Ishikawa (cell line): ENCODE measurements around the gene RGS14.

Source experiments
- CREB1 ChIP-seq: IDR thresholded peaks from 2 replicates; pipeline ENCODE4 v1.6.1; 2012; ENCODE audit warnings: low read depth
- EGR1 ChIP-seq: IDR thresholded peaks from 2 replicates; pipeline ENCODE4 v1.6.1; 2012
- EP300 ChIP-seq: IDR thresholded peaks from 2 replicates; pipeline ENCODE4 v1.6.1; 2012; ENCODE audit warnings: borderline replicate concordance
- FOXM1 ChIP-seq: IDR thresholded peaks from 2 replicates; pipeline ENCODE4 v1.6.1; 2012; ENCODE audit warnings: low read depth, borderline replicate concordance
- NFIC ChIP-seq: IDR thresholded peaks from 2 replicates; pipeline ENCODE4 v1.6.1; 2012
- RAD21 ChIP-seq: IDR thresholded peaks from 2 replicates; pipeline ENCODE4 v1.6.1; 2012; ENCODE audit warnings: low read depth
- REST ChIP-seq: IDR thresholded peaks from 2 replicates; pipeline ENCODE4 v1.6.1; 2012; ENCODE audit warnings: low read depth, mild to moderate bottlenecking
- TAF1 ChIP-seq: IDR thresholded peaks from 2 replicates; pipeline ENCODE4 v1.6.1; 2012; ENCODE audit warnings: low read depth, mild to moderate bottlenecking
- TCF12 ChIP-seq: IDR thresholded peaks from 2 replicates; pipeline ENCODE4 v1.6.1; 2012; ENCODE audit warnings: low read depth
- TEAD4 ChIP-seq: IDR thresholded peaks from 2 replicates; pipeline ENCODE4 v1.6.1; 2012
- YY1 ChIP-seq: IDR thresholded peaks from 2 replicates; pipeline ENCODE4 v1.6.1; 2012; ENCODE audit warnings: low read depth
- TF ChIP-seq, protein P1 (sequence below): IDR thresholded peaks from 2 replicates; pipeline ENCODE4 v1.6.1; 2012
- TF ChIP-seq, protein P2 (sequence below): IDR thresholded peaks from 2 replicates; pipeline ENCODE4 v1.6.1; 2012

DNA sequence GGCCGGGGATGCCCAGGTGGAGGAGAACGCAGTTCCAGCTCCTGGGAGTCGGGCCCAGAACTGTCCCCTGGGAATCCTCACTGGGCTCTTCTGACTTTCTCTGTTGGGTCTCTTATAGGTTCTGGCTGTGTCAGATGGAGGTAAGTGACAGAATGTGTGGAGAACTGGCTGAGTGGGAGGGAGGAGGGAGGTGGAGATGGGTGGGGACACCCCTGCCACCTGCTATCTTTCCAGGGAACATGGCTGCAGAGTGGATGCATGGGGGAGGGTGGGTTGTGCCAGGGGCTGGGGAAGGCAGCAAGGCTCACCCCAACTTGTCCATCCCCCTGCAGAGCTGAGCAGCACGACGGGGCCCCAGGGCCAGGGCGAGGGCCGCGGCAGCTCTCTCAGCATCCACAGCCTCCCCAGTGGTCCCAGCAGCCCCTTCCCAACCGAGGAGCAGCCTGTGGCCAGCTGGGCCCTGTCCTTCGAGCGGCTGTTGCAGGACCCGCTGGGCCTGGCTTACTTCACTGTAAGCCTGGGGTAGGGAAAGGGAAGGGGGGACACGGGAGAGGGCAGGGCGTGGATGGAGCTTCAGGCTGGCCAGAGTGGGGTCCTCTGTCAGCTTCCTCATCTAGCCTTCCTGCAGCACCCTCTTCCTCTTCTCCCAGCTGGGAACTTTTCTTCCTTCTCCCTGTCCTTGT, 8.3 kb downstream of the RGS14 start:
- no peak for TF ChIP-seq EP300
- TF ChIP-seq TCF12: no peak
- no peak for TF ChIP-seq TAF1
- no peak for TF ChIP-seq RAD21
- no peak for TF ChIP-seq TEAD4
- no peak for TF ChIP-seq YY1
- no peak for TF ChIP-seq CREB1
- TF ChIP-seq FOXM1: no peak
- no peak for TF ChIP-seq REST
- no peak for TF ChIP-seq EGR1
- TF ChIP-seq, protein P1, sequence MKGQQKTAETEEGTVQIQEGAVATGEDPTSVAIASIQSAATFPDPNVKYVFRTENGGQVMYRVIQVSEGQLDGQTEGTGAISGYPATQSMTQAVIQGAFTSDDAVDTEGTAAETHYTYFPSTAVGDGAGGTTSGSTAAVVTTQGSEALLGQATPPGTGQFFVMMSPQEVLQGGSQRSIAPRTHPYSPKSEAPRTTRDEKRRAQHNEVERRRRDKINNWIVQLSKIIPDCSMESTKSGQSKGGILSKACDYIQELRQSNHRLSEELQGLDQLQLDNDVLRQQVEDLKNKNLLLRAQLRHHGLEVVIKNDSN: no peak
- TF ChIP-seq, protein P2, sequence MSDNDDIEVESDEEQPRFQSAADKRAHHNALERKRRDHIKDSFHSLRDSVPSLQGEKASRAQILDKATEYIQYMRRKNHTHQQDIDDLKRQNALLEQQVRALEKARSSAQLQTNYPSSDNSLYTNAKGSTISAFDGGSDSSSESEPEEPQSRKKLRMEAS: no peak
- no peak for TF ChIP-seq NFIC
